ENCODE measurements around the gene POMP.

POMP gene

DNA sequence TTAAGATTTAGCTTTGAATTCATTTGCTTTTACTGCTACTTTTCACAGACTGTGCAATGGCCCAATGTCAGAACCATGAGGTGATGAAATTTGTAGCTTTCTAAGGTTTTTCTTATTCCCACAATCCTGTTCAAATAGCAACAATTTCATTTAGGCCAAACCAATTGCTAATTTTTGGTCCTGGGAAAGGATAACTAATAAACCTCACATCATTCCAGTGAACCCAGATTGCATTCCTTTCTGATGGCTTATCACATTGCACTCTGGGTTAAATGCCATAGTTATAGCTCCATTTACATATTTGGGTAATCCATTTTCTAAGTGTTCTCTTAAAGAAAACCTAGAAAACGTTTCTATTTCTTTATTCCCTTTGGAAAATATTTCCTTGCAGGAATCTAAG is 22.9 kb upstream of the POMP start:
- no peak overlapping the region for H3K4me3 ChIP-seq (ENCODE audit: low read length)
- no peak for DNase-seq (ENCODE audit: low read depth, low spot score)

DNA sequence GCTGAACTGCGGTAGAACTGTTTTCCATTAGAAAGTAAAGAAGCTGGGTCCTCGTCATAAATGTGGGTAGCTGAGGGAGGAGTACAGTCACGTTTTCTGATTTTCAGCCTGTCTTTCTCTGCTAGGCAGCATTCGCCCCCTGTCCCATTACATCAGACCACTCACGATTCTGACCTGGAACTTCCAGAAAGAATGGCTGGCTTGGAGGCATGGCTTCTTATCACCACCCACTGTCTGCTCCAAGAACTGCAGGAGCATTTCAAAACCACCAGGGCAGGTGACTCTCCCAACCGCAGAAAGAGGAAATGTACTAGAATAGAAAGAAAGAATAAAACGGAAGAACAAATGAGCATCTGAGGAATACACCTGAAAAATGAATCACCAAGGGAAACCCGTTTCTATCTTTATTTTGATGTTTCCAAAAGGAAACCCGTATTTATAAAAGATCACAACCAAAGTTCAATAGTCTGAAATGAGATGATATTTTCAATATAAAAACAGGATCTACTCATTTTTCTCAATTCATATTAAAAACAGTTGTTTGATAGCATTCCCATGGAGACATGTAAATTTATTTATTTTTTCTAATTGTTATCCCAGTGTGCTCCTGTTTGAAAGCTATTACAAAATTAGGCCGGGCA is 22.1 kb upstream of the POMP start:
- no peak overlapping the region for H3K4me3 ChIP-seq (ENCODE audit: low read length)
- peak; percentile 90 for DNase-seq (ENCODE audit: low read depth, low spot score)

DNA sequence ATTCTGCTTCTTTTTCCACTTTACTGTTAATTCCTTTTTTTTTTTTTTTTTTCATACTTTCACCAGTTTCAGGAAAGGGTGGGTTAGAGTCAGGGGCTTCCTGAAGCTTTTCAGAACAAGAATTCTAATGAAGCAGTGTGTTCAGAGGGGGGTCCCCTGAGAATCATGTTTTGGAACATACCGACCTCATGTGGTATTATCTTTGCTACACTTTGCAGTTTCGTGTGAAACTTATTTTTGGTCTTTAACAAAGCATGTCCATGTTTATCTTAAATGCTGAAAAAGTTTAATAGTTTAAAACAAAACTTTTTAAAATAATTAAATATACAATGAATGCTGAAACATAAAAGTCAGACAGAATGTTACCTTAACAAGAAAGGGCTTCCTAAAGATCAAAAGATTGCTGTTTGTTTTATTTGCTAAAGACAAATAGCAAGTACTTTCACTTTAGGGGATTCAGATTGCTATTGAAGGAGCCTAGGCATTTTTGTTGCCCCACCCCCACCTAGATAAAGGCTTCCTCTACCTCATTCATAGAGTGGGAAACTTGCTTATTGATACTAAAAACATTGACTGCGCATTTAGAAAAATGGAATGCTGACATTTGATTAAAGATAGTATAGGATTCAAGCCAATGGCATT is 21.1 kb upstream of the POMP start:
- H3K4me3 ChIP-seq (ENCODE audit: low read length): peak overlapping the region; percentile 32
- DNase-seq (ENCODE audit: low read depth, low spot score): peak; percentile 70

DNA sequence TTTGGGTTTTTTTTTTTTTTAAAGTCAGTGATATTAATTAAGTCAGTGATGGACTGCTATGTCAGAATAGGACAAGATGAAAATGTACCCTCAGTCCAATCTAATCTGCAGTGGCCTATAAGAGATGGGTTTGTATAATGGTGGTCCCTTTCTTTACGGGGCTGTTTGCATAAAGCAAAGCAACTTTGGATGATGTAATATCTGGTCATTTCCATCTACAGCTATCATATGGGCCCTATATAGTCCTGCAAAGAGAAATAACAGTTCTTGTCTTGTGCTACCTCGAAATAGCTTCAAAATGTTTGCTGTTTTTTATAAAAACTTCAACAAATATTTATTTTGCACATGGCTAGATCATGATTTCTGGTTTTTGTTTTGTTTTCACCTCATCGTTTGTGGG is 20.2 kb upstream of the POMP start:
- H3K4me3 ChIP-seq (ENCODE audit: low read length): no peak overlapping the region
- no peak for DNase-seq (ENCODE audit: low read depth, low spot score)

DNA sequence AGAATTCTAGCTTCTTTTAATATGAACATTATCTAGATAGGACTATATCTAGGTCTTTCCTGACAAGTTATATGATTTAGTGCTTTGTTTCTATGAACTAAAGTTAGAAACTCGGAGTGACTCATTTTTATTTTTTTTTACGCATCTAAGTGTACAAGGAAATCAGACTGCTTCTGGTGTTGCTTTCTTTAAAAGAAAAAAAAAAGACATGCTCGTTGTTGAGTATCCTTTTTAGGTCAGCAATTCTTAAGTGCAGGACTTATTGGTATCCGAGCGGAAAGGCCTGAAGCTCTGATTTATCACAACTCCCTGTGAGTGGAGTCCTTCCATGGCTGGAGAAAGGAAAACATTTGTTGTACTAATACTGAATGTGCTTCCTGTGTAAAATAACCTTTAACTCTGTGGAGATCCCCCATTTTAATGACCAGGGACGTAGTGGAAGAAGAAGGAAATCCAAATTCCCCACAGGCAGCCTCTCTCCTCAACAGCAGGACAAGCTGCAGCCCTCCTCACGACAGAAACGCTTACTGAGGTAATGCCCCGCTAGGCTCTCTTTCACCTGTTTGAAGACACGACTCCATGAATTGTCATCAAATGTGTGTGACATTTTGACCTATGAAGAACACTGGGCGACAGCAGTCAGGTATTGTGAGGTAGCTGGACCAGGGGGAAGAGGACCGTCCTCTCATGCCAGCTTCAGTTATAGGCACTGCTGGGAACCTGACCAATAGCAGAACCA is 17.9 kb upstream of the POMP start:
- H3K4me3 ChIP-seq (ENCODE audit: low read length): no peak overlapping the region
- no peak for DNase-seq (ENCODE audit: low read depth, low spot score)

DNA sequence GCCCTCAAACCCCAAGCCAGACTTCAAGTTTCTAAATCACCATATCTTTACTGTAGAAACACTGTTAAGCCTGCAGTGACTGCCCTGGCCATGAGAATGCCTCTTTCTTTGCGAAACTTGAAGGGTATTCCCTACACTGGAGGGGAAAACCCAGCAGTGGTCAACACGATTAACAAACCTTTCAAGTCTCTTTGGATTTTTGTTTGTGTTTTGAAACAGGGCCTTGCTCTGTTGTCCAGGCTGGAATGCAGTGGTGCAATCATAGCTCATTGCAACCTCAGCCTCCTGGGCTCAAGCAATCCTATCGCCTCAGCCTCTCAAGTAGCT is 17.4 kb upstream of the POMP start:
- no peak overlapping the region for H3K4me3 ChIP-seq (ENCODE audit: low read length)
- no peak for DNase-seq (ENCODE audit: low read depth, low spot score)

DNA sequence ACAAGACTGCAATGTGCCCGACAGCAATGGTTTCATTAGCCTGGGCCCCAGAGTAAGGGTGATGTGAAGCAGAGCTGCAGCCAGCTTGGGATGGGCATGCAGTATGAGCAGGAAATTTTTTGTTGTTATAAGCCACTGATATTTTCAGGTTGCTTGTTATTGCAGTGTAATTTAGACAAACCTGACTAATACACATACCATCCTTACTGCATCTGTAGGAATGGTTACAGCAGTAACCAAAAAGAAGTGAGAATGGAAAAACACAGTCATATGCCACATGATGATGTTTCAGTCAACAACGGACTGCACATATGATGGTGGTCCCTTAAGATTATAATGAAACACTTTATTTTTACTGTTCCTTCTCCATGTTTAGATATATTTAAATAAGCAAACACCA is 8.6 kb upstream of the POMP start:
- no peak for DNase-seq (ENCODE audit: low read depth, low spot score)
- no peak overlapping the region for H3K4me3 ChIP-seq (ENCODE audit: low read length)

DNA sequence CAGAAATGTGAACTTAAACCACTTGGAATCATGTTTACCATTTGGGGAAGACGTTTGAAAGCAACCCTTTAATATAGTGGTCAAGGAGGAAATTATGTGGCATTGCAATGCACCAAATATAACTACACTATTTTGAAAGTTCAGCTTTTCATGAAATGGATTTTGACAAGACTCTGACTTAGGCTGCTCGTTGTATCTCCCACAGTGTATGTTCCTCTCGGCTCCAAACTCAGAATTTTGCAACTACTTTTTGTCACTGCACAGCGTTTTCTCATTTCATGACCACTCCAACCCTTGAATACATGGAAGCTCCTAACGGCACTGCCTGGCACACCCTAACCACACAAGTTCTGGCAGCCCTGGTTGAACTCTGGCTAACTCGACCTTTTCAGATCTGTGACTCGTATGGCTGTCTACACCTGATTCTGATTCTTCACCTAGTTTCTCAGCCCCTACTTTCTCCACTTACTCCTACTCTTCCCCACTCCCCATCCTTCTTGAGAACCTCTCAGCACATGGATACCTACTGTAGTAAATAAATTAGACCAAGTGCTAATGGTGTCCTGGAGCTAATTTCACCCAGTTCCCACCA is 7.0 kb upstream of the POMP start:
- no peak overlapping the region for H3K4me3 ChIP-seq (ENCODE audit: low read length)
- no peak for DNase-seq (ENCODE audit: low read depth, low spot score)

DNA sequence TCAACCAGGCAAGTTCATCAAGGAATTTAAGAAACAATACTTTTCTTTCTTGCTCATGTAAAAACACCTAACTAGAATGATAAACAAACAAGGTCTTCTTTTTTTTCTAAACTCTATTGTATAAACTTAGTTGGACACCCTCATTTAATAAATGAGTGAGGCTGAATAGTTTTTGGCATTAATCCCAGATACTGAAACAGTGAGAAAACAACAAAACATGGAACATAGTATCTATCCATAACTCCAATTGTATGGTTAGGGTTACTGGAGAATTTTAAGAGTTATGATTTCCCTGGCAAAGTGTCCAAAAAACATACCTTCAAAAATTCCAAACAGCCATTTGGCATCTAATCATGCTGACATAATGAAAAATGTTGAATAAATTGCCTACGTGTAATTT is 5.8 kb upstream of the POMP start:
- DNase-seq (ENCODE audit: low read depth, low spot score): no peak
- H3K4me3 ChIP-seq (ENCODE audit: low read length): no peak overlapping the region

DNA sequence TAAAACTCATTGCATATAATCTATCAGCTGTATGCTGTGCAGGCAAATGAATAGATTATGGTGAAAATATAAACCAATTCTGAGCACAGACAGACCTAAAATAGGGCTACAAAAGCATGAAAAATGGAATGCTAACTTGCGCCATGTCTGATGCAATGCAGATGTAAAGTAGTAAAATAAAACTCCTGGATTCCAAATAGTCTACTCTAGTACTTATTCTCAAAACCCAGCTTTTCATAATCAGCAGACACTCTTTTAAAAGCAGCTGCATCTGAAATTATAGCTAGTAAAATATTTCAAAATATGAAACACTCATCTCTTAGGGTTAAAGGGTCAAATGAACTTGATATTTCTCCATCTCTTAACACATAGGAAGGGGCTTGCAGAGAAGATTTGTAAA is 4.7 kb upstream of the POMP start:
- H3K4me3 ChIP-seq (ENCODE audit: low read length): no peak overlapping the region
- DNase-seq (ENCODE audit: low read depth, low spot score): no peak

DNA sequence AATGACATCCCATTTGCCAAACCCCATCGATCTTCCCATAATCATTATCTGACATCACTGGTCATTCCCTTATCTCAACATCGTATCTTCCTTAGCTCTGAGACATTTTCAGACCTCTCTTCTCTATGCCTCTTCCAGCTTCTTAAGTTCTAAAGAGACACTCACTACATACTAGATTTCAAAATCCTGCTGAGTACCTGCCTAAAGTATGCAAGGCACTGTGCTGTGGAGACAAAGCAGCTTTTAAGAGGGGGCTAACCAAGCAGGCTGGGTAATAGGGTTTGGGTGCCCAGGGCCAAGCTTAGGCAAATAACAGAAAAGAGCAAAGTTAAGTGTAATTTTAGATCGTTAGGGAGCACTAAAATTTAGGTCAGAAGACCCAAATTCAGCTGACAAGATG is 3.4 kb upstream of the POMP start:
- DNase-seq (ENCODE audit: low read depth, low spot score): no peak

DNA sequence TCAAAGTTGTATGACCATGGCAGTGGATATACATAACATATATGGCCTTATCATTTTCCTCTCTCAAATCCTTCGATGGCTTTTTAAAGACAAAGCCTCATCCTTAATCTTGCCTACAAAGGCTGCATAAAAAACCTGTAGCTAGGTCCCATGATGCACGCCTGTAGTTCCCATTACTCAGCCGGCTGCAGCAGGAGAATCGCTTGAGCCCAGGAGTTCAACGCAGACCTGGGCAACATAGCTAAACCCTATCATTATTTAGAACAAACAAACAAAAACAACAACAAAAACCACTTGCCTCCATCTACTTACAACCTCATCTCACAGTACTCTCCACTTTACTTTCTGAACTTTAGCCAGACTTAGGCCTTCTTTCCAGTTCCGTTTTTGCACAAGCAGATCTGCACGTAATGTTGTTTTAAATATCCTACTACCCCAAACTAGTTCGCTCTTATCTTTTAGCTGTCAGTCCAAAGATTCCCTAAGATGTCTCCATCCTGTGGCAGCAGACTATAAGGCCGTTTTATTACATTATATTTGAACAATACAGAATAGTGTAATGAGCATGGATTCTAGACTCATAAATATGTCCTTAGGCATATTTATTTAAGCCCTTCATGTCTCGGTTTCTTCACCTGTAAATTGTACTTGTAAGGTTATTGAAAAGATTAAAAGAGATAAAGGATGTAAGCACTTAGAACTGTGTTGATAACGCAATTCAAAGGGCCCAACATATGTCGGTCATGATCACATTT is 969 bp upstream of the POMP start:
- no peak for DNase-seq (ENCODE audit: low read depth, low spot score)
- peak overlapping the region; percentile 97 for H3K4me3 ChIP-seq (ENCODE audit: low read length)

More for the DNA sequence above, 3.4 kb upstream of the POMP start:
- H3K4me3 ChIP-seq (ENCODE audit: low read length): no peak overlapping the region

DNA sequence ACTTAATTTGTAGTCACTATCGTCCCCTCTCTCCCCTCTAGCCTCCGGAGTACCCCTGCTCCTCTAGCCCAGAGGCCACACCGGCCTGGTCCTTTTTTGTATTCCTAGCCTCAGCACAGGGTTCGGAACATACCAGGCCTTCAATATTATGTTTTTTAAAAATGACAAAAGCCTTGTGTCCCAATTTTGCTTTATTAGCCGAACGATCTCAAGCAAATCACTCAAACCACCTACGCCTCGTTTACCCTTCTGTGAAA is 463 bp upstream of the POMP start:
- no peak for DNase-seq (ENCODE audit: low read depth, low spot score)
- H3K4me3 ChIP-seq (ENCODE audit: low read length): peak overlapping the region; percentile 97

DNA sequence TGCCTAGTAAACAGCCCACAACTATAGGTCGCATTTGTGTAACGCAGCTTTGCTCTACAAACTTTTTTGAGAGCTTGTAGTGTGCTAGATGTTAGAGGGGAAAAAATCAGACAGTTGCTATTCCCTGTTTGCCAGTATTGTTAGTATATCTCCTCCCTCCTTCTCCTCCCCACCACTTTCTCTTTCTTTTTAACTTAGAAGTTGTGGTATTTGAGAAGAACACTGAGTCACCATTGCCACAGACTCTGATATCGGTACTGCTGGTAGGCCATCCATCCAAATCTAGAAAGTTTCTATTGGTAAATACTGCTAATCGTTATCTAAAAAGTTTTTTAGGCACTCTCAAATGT is 666 bp downstream of the POMP start:
- no peak for DNase-seq (ENCODE audit: low read depth, low spot score)
- peak overlapping the region; percentile 97 for H3K4me3 ChIP-seq (ENCODE audit: low read length)

DNA sequence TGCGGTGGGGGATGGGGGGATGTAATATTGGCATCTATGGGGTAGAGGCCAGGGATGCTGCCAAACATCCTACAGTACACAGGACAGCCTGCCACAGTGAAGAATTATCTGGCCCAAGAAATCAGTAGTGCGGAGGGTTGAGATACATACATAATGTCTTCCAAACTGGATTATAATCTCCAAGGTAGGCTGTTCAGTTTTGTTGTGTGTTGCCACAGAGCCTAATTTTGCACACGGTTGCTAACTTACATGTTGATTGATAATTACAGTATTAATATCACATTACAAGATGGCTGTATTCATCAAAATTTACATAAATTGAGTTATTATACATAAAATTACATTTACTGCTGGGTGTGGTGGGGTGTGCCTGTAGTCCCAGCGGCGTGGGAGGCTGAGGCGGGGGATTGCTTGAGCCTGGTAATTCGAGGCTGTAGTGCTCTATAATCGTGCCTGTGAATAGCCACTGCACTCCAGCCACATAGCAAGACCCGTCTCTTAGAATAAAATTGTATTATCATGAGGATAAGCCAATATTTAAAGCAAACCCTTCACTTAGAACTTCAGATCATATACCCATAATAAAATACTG is 8.1 kb downstream of the POMP start:
- no peak for DNase-seq (ENCODE audit: low read depth, low spot score)
- H3K4me3 ChIP-seq (ENCODE audit: low read length): no peak overlapping the region

DNA sequence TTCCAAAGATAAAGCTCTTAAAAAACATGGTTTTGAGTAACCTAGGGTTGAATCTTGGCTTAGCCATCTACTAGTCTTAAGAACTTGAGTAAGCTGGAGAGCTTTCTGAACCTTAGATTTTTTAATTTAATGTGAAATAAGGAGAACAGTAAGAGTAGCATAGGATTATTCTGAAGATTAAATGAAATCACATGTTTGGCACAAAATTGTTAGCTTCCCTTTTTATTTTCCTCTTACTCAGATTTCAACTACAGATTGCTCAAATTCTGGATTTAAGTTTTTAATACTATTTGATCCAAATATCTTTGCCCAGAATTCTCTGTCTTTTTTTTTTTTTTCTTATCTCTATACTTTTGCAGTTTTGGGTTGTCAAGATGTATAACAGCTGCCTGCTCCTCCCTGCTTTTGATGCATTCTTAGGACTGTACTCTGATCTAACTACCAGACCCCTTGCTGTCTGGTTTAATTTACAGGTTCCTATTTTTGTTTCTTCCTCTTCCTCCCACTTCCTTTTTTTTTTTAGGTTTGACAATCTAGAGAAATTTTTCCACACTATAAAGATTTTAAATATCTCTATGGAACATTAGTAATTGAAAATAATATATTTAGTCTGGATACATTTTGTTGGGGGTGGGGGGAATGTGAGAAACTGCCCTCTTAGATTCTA is 12.3 kb downstream of the POMP start:
- no peak for DNase-seq (ENCODE audit: low read depth, low spot score)

DNA sequence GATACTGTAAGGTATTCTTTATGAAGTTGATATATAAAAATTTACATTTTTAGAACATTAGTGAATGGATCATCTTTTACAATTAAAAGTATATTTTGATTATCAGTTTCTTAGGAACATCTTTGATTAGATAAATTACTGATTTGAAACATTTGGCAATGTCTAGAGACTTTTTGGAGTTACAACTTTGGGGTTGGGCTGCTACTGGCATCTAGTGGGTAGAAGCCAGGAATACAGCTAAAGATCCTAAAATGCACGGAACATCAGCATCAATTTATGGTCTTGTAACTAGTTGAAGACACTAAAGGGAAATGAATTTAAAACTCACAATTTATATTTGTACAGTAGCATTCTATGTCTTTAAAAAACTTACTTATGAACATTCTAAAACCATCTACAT is 19.9 kb downstream of the POMP start:
- no peak for DNase-seq (ENCODE audit: low read depth, low spot score)
- H3K4me3 ChIP-seq (ENCODE audit: low read length): no peak overlapping the region

More for the DNA sequence above, 12.3 kb downstream of the POMP start:
- H3K4me3 ChIP-seq (ENCODE audit: low read length): no peak overlapping the region

DNA sequence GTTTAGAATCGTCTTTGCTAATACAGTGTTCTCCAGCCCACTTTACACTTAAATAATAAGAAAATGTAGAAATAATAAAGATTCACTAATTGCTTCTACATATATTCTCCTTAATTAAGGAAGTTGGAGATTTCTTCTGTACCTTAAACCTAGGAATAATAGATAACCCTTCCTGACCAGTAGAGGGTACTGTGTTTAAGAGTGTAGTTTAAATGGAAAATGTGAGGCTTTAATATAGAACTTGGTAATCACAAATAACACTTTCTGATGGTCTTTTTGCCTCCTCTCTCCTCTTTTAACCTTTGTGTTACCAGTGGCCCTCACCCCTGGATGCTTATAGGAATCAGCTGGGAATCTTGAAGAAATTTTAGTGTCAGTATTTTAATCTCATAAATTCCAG is 20.7 kb downstream of the POMP start:
- H3K4me3 ChIP-seq (ENCODE audit: low read length): no peak overlapping the region
- DNase-seq (ENCODE audit: low read depth, low spot score): no peak

DNA sequence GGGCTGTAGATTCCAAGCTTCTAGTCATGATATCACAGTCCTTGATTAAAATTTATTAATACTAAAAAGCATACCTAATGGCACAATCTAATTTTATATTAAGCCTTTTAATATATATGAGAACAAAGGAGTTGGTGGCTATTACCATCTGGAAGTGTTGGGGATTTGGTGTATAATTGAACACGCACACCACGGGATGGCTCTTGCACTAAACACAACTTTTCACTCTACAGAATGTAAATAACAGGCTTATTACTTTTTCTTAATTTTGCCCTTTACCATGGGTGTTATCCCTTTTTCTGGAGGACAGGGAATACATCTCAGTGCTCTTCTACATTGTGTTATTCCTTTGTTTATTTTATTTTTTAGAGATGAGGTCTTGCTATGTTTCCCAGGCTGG is 21.6 kb downstream of the POMP start:
- no peak overlapping the region for H3K4me3 ChIP-seq (ENCODE audit: low read length)
- no peak for DNase-seq (ENCODE audit: low read depth, low spot score)

Data from Jurkat, Clone E6-1 (cell line).